Measurements from ENCODE around the gene DAD1. TPM values are rescaled to one million over a fixed set of nuclear protein-coding genes. Genes with fewer than 3 reads are reported as not detected.
A peak's percentile ranks its signal among the peaks of the same experiment; 100 is the strongest.

Gene DAD1
- total RNA-seq, 1 experiment from 2014 or later: 166 TPM

DNA sequence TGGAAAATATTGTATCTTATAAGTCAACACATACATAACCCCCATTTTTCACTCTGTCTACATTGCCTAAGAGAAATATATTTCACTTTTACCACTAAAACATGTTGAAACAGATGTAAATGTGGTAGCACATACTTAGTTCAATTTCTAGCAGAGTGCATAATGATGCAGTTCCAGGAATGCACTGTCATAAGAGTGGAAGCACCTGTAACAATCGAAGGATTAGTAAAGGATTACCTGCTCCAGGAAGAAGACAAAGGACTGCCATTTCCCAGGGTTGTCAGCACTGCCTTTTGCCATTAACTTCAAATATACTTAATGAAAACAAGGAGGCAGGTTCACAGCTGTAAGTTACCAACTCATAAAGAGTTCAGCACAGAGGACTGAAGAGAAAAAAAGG, 24.6 kb downstream of the DAD1 start:
- Mint-ChIP-seq H3K27me3 (ENCODE audit: insufficient read depth, unreplicated experiment) (no peaks in the 10 kb centered on the region), H3K9me3 (ENCODE audit: unreplicated experiment) (no peaks in the 10 kb centered on the region), H3K27ac (ENCODE audit: low read depth, unreplicated experiment) (peak overlapping the region; percentile 37), H3K36me3 (ENCODE audit: insufficient read depth, unreplicated experiment) (peaks cover 71% of the 10 kb centered on the region), H3K4me3 (ENCODE audit: unreplicated experiment) (no peak overlapping the region), H3K4me1 (ENCODE audit: insufficient read depth, unreplicated experiment) (no peaks in the 10 kb centered on the region)
- intact Hi-C loops (cut with micrococcal nuclease): no loop called here
- no TSS peak for BruUV-seq (replicated peaks)
- CTCF ChIA-PET: interaction anchor here (0.5 to 3.0 kb wide), 12 partner anchors 8 to 365 kb away, joined by 3 to 12 read pairs (median 4); partner anchors contain the start of genes OR6J1 and PRMT5
- no peak for DNase-seq (ENCODE audit: unreplicated experiment)
- POLR2A ChIA-PET: interaction anchor here (1.0 to 1.1 kb wide), 3 partner anchors 89 to 322 kb away, joined by 3 to 4 read pairs (median 3); no protein-coding TSS in a partner anchor
- TF ChIP-seq, protein P1, sequence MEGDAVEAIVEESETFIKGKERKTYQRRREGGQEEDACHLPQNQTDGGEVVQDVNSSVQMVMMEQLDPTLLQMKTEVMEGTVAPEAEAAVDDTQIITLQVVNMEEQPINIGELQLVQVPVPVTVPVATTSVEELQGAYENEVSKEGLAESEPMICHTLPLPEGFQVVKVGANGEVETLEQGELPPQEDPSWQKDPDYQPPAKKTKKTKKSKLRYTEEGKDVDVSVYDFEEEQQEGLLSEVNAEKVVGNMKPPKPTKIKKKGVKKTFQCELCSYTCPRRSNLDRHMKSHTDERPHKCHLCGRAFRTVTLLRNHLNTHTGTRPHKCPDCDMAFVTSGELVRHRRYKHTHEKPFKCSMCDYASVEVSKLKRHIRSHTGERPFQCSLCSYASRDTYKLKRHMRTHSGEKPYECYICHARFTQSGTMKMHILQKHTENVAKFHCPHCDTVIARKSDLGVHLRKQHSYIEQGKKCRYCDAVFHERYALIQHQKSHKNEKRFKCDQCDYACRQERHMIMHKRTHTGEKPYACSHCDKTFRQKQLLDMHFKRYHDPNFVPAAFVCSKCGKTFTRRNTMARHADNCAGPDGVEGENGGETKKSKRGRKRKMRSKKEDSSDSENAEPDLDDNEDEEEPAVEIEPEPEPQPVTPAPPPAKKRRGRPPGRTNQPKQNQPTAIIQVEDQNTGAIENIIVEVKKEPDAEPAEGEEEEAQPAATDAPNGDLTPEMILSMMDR (IDR thresholded peaks at IDR 0.05; ENCODE audit: unreplicated experiment): no peak

DNA sequence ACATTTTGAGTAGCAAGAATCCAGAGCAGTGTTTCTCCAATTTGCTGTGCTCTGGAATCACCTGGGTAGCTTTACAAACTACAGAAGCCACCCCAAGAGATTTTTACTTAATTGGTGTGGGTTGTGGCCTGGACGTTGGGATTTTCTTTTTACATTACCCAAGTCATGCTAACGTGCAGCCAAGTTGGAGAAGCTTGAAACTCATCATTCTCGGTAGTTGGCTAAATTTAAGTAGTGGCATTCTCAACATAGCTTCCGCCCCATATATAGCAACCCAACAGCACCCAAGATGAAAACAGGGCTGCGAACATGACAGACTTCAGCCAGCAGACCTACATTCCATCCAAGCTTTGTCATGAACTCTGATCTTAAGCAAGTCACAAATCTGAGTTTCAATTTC, 25.0 kb downstream of the DAD1 start:
- BruUV-seq (replicated peaks): TSS peak; percentile 13
- intact Hi-C loops (cut with micrococcal nuclease): no loop called here
- TF ChIP-seq, protein P1 (IDR thresholded peaks at IDR 0.05; ENCODE audit: unreplicated experiment): no peak
- ChIA-PET CTCF (interaction anchor here (0.5 to 3.0 kb wide), 11 partner anchors 8 to 365 kb away, joined by 3 to 12 read pairs (median 4); partner anchors contain the start of gene PRMT5), POLR2A (interaction anchor here (0.7 to 1.1 kb wide), 2 partner anchors 89 to 104 kb away, joined by 3 read pairs; no protein-coding TSS in a partner anchor)
- H3K4me1 Mint-ChIP-seq (ENCODE audit: insufficient read depth, unreplicated experiment): no peaks in the 10 kb centered on the region
- no peaks in the 10 kb centered on the region for H3K9me3 Mint-ChIP-seq (ENCODE audit: unreplicated experiment)
- no peak for DNase-seq (ENCODE audit: unreplicated experiment)
- no peak overlapping the region for H3K4me3 Mint-ChIP-seq (ENCODE audit: unreplicated experiment)
- no peak overlapping the region for H3K27ac Mint-ChIP-seq (ENCODE audit: low read depth, unreplicated experiment)
- H3K27me3 Mint-ChIP-seq (ENCODE audit: insufficient read depth, unreplicated experiment): no peaks in the 10 kb centered on the region
- H3K36me3 Mint-ChIP-seq (ENCODE audit: insufficient read depth, unreplicated experiment): peaks cover 68% of the 10 kb centered on the region

DNA sequence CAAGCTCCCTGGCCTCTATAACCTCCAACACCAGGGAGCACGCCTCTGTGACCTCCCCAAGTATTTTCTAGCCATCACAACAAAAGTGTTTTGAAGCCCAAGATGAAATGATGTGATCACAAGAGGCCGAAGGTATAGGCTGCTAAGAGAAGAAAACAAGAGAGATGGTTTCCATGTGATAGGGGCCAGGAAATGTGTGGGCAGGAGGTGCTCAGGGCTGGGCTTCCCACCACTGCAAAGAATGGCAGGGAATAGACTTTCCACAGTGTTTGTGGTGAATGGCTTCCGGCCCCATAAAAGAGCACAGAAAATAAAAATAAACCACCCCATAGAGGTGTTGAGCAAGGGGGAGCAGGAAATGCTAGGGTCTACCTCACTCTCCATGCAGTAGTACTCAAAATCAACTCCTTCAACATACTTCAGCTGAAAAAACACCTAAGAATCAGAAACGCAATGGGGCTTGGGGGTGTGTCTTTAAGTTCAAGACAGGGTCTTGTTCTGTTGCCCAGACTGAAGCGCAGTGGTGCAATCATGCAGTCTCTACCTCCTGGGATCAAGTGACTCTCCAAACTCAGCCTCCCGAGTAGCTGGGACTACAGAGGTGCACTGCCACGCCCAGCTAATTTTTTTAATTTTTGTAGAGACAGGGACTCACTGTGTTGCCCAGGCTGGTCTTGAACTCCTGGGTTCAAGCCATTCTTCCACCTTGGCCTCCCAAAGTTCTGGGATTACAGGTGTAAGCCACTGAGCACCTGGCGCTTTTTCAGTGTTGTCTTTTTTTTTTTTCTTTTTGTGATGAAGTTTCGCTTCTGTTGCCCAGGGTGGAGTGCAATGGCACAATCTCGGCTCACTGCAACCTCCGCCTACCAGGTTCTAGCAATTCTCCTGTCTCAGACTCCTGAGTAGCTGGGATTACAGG, 27.1 kb downstream of the DAD1 start:
- no peak for DNase-seq (ENCODE audit: unreplicated experiment)

More for the DNA sequence above, 27.1 kb downstream of the DAD1 start:
- BruUV-seq (replicated peaks): no TSS peak
- Mint-ChIP-seq H3K27me3 (ENCODE audit: insufficient read depth, unreplicated experiment) (no peaks in the 10 kb centered on the region), H3K27ac (ENCODE audit: low read depth, unreplicated experiment) (no peak overlapping the region), H3K9me3 (ENCODE audit: unreplicated experiment) (no peaks in the 10 kb centered on the region), H3K4me1 (ENCODE audit: insufficient read depth, unreplicated experiment) (peaks cover 8% of the 10 kb centered on the region), H3K4me3 (ENCODE audit: unreplicated experiment) (no peak overlapping the region), H3K36me3 (ENCODE audit: insufficient read depth, unreplicated experiment) (peaks cover 49% of the 10 kb centered on the region)
- POLR2A ChIA-PET: interaction anchor here (0.5 to 1.2 kb wide), 3 partner anchors 86 to 416 kb away, joined by 3 read pairs; no protein-coding TSS in a partner anchor
- intact Hi-C loops (cut with micrococcal nuclease): no loop called here
- CTCF ChIA-PET: interaction anchor here (0.5 to 5.5 kb wide), 9 partner anchors 8 to 291 kb away, joined by 3 to 35 read pairs (median 3); partner anchors contain the start of gene OR6J1
- TF ChIP-seq, protein P1 (IDR thresholded peaks at IDR 0.05; ENCODE audit: unreplicated experiment): no peak

Measured in MCF 10A (cell line).